GM12892 (cell line): ENCODE results near the gene SLC39A11.

Experiments used
- POLR2A ChIP-seq: IDR thresholded peaks from 2 replicates; pipeline ENCODE4 v1.6.1; 2011; ENCODE audit warnings: low read depth, low read length, control low read depth
- POLR2AphosphoS5 ChIP-seq: IDR thresholded peaks from 2 replicates; pipeline ENCODE4 v1.6.1; 2011; ENCODE audit warnings: low read depth, low read length, control low read depth
- TAF1 ChIP-seq: IDR thresholded peaks from 2 replicates; pipeline ENCODE4 v1.6.1; 2011; ENCODE audit warnings: low read depth, mild to moderate bottlenecking, control low read depth, low read length, borderline replicate concordance

GRCh38 chr17:73057196-73057595 is 35.3 kb downstream of the SLC39A11 start:
- no peak for TF ChIP-seq POLR2A
- TF ChIP-seq POLR2AphosphoS5: no peak
- TF ChIP-seq TAF1: no peak
